ENCODE results near the gene COPS9.

The COPS9 gene

GRCh38 chr2:240146627-240147278 is 10.6 kb upstream of the COPS9 start:
- Mint-ChIP-seq H3K27ac (no peak overlapping the region), H3K9me3 (no peaks in the 10 kb centered on the region), H3K27me3 (peaks cover 24% of the 10 kb centered on the region), H3K4me3 (no peak overlapping the region), H3K36me3 (ENCODE audit: low read depth) (no peaks in the 10 kb centered on the region), H3K4me1 (ENCODE audit: low read depth) (peaks cover 2% of the 10 kb centered on the region)
- DNase-seq, result no peak

DNA sequence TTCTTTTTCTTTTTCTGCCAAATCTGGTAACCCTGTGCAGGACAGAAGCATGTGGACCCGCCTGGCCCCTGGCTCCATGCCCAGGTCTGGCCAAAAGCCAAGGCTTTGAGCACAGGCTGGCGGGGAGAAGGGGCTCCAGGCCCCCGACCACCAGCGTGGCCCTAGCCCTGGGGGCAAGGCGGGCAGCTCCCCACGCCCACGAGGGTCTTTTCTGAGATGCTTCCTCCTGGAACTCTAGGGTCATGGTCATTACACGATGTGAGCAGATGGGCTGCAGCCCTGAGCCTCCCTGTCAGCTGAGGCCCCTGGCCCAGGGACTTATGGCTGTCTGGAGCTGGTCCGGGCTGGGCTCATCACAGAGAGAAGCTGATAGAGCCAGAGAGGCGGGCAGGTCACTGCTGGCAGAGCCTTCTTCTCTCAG is 10.0 kb upstream of the COPS9 start:
- DNase-seq, result no peak
- Mint-ChIP-seq H3K27ac (no peak overlapping the region), H3K4me3 (no peak overlapping the region), H3K27me3 (peaks cover 19% of the 10 kb centered on the region), H3K4me1 (ENCODE audit: low read depth) (peaks cover 2% of the 10 kb centered on the region), H3K9me3 (no peaks in the 10 kb centered on the region), H3K36me3 (ENCODE audit: low read depth) (no peaks in the 10 kb centered on the region)

DNA sequence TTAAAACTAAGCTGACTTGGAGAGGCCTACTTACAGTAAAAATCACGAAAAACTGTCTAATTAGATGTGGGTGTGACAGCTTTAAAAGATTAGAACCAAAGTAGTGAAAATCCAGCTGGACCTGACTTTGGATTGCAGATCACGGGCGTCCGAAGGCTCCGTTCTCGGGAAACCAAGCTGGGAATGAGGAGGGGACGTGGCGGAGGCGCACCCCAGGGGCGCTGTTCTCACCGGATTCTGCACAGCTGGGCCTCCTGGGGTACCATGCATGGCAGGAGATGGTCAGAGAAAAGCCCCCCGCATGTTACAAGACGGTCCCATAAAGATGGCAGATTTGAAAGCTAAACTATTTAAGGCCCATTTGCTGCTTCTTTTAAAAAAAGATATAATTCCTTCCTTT is 9.4 kb upstream of the COPS9 start:
- no peak for DNase-seq
- Mint-ChIP-seq H3K27me3 (peaks cover 18% of the 10 kb centered on the region), H3K27ac (no peak overlapping the region), H3K36me3 (ENCODE audit: low read depth) (no peaks in the 10 kb centered on the region), H3K9me3 (no peaks in the 10 kb centered on the region), H3K4me1 (ENCODE audit: low read depth) (peaks cover 2% of the 10 kb centered on the region), H3K4me3 (no peak overlapping the region)

DNA sequence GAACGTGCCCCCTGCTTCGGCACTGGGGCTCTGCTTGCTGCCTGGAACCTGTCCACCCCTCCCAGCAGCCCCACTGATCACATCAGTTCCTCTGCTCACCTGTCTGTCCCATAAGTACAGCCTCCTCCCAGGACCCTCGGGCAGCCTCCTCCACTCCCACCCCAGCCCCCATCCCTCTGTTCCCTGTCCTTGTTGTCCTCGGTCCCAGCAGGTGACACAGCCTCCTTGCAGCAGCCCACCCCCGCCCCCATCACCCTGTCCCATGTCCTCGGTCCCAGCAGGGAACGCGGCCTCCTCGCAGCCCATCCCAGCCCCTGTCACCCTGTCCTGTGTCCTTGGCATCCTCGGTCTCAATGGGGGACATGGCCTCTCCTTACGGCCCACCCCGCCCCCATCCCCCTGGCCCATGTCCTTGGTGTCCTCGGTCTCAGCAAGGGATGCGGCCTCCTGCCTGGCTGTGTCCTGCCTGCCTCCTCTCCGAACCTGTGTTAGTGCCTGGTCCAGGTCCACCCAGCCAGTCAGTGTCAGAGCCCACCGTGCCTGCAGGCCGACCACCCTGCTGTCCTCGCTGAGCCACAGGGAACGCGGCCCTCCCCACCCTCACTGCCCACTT is 8.7 kb upstream of the COPS9 start:
- no peaks in the 10 kb centered on the region for H3K9me3 Mint-ChIP-seq
- H3K36me3 Mint-ChIP-seq (ENCODE audit: low read depth), result no peaks in the 10 kb centered on the region
- peaks cover 2% of the 10 kb centered on the region for H3K4me1 Mint-ChIP-seq (ENCODE audit: low read depth)
- H3K27me3 Mint-ChIP-seq, result peaks cover 14% of the 10 kb centered on the region
- DNase-seq, result no peak
- H3K27ac Mint-ChIP-seq, result no peak overlapping the region
- H3K4me3 Mint-ChIP-seq, result no peak overlapping the region

- H3K4me3 Mint-ChIP-seq, result no peak overlapping the region
Measured at GRCh38 chr2:240143801-240144648, 7.9 kb upstream of the COPS9 start.

GRCh38 chr2:240143276-240143675 is 7.2 kb upstream of the COPS9 start:
- DNase-seq, result no peak

More at GRCh38 chr2:240143801-240144648, 7.9 kb upstream of the COPS9 start:
- Mint-ChIP-seq H3K4me1 (ENCODE audit: low read depth) (peaks cover 2% of the 10 kb centered on the region), H3K27ac (no peak overlapping the region), H3K27me3 (peaks cover 8% of the 10 kb centered on the region), H3K9me3 (no peaks in the 10 kb centered on the region), H3K36me3 (ENCODE audit: low read depth) (no peaks in the 10 kb centered on the region)
- peak; percentile 93 for DNase-seq

DNA sequence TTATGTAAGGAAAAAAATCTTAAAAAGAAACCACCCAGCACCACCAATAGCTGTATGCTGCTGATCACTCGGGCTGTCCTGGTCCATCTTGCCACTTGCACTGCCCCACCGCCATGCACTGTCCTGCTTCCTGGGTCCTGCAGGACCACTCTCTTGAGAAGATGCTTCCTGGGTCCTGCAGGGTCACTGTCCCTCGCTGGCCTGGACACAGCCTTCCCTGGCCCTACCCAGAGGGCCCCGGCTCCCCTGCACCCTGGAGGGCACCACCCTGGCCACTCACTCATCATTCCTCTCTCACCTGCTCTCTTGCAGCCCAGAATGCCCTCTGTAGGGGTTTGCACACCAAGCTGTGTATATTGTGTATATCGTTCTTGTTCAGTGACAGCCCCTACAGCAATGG is 6.8 kb upstream of the COPS9 start:
- DNase-seq, result no peak
- Mint-ChIP-seq H3K27me3 (peaks cover 8% of the 10 kb centered on the region), H3K9me3 (no peaks in the 10 kb centered on the region), H3K4me3 (no peak overlapping the region), H3K36me3 (ENCODE audit: low read depth) (no peaks in the 10 kb centered on the region), H3K4me1 (ENCODE audit: low read depth) (peaks cover 2% of the 10 kb centered on the region), H3K27ac (no peak overlapping the region)

More at GRCh38 chr2:240143276-240143675, 7.2 kb upstream of the COPS9 start:
- peaks cover 2% of the 10 kb centered on the region for H3K4me1 Mint-ChIP-seq (ENCODE audit: low read depth)
- peaks cover 8% of the 10 kb centered on the region for H3K27me3 Mint-ChIP-seq
- H3K9me3 Mint-ChIP-seq, result no peaks in the 10 kb centered on the region
- no peak overlapping the region for H3K4me3 Mint-ChIP-seq
- H3K27ac Mint-ChIP-seq, result no peak overlapping the region
- H3K36me3 Mint-ChIP-seq (ENCODE audit: low read depth), result no peaks in the 10 kb centered on the region

- Mint-ChIP-seq H3K4me1 (ENCODE audit: low read depth) (peaks cover 3% of the 10 kb centered on the region), H3K9me3 (no peaks in the 10 kb centered on the region), H3K4me3 (no peak overlapping the region), H3K36me3 (ENCODE audit: low read depth) (no peaks in the 10 kb centered on the region), H3K27ac (no peak overlapping the region), H3K27me3 (peaks cover 8% of the 10 kb centered on the region)
- no peak for DNase-seq
Measured at GRCh38 chr2:240142256-240142775, 6.2 kb upstream of the COPS9 start.

- no peak for DNase-seq
- Mint-ChIP-seq H3K27me3 (peaks cover 5% of the 10 kb centered on the region), H3K9me3 (no peaks in the 10 kb centered on the region), H3K4me3 (no peak overlapping the region), H3K36me3 (ENCODE audit: low read depth) (no peaks in the 10 kb centered on the region), H3K4me1 (ENCODE audit: low read depth) (peaks cover 8% of the 10 kb centered on the region), H3K27ac (no peak overlapping the region)
Measured at GRCh38 chr2:240141736-240142135, 5.6 kb upstream of the COPS9 start.

GRCh38 chr2:240140920-240141319 is 4.8 kb upstream of the COPS9 start:
- Mint-ChIP-seq H3K4me1 (ENCODE audit: low read depth) (peaks cover 12% of the 10 kb centered on the region), H3K9me3 (no peaks in the 10 kb centered on the region), H3K36me3 (ENCODE audit: low read depth) (peaks cover 6% of the 10 kb centered on the region), H3K27ac (no peak overlapping the region), H3K4me3 (no peak overlapping the region), H3K27me3 (peaks cover 5% of the 10 kb centered on the region)
- peak; percentile 7 for DNase-seq

GRCh38 chr2:240140511-240140910 is 4.4 kb upstream of the COPS9 start, which contains the start of gene OTOS:
OTOS (minus strand) TSS chr2:240140658; CDS start chr2:240140326, 332 bp downstream.
- Mint-ChIP-seq H3K27ac (no peak within 1 kb of the TSS), H3K4me1 (ENCODE audit: low read depth) (peaks cover 13% of the 10 kb centered on the region)
- peak; percentile 12 for DNase-seq

DNA sequence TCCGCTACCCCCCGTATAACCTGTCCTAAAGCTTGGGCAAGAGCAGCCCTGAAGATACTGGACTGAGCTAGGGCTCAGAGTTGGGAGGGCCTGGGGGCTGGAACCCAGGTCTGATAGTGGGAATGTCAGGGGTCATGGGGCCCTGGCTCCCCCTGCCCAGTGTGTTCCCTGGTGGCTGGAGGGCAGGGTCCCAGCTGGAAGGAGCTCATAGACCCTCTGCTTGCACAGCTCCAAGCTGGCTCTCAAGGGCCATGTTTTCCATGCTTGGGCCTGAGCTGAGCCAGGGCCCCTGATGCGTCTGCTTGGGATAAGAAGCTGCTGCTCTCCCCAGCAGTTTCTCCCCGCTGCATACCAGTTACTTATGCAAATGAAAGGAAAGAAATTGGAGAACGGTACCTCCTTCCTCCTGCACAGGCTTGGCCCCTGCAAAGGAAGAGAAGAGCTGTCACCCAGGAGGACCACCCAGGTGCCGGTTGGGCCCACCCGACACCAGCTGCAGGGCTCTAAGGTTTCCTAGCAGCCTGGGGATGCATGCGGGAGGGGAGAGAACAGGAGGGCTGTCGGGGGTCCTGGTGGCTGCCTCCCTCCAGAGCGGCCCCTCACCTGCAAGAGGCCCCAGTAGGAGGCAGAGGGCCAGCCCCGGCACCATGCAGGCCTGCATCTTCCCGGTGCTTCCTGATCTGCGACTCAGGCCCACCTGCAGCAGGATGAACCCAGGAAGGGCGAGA is 3.7 kb upstream of the COPS9 start:
- Mint-ChIP-seq H3K4me3 (no peak overlapping the region), H3K4me1 (ENCODE audit: low read depth) (peaks cover 20% of the 10 kb centered on the region), H3K27ac (no peak overlapping the region), H3K9me3 (no peaks in the 10 kb centered on the region), H3K27me3 (peaks cover 5% of the 10 kb centered on the region), H3K36me3 (ENCODE audit: low read depth) (peaks cover 15% of the 10 kb centered on the region)
- peak; percentile 23 for DNase-seq

More at GRCh38 chr2:240140511-240140910, 4.4 kb upstream of the COPS9 start, which contains the start of gene OTOS:
- Mint-ChIP-seq H3K4me3 (no peak within 1 kb of the TSS), H3K9me3 (no peaks in the 10 kb centered on the region), H3K36me3 (ENCODE audit: low read depth) (peaks cover 8% of the 10 kb centered on the region), H3K27me3 (peaks cover 5% of the 10 kb centered on the region)

DNA sequence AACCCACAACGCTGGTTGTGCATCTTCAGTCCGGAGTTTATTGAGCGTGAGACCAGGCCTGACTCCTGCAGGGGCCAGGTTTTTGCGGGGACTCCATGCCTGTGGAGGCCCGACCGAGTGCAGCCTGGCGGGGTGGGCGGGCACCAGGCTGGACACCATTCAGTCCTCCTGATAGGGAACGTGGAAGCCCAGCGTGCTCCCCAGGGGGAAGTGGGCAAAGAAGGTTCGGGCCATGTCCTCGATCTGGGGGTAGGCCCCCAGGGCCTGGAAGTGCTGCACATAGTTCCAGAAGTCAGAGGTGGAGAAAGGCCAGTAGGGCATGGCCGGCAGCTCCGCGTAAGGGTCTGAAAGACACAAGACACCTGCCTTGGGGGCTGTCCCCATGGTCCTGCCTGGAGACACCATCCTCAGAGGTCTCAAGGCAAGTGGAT is 2.9 kb upstream of the COPS9 start:
- no peak overlapping the region for H3K4me3 Mint-ChIP-seq
- no peak for DNase-seq
- H3K27me3 Mint-ChIP-seq, result peaks cover 5% of the 10 kb centered on the region
- peaks cover 22% of the 10 kb centered on the region for H3K36me3 Mint-ChIP-seq (ENCODE audit: low read depth)
- H3K27ac Mint-ChIP-seq, result no peak overlapping the region
- no peaks in the 10 kb centered on the region for H3K9me3 Mint-ChIP-seq
- H3K4me1 Mint-ChIP-seq (ENCODE audit: low read depth), result peaks cover 28% of the 10 kb centered on the region

Data from activated T-cell treated with anti-CD3 and anti-CD28 coated beads, Interleukin-2, amount 50 U/mL, for 24 hours (primary cell).